Measurements from ENCODE around the gene TULP4.
"Not testable (repeated sequence)": the region's sequence is repeated elsewhere in the genome, so short reads cannot be mapped to it uniquely, and the experiment has no call there.

TULP4 gene

DNA sequence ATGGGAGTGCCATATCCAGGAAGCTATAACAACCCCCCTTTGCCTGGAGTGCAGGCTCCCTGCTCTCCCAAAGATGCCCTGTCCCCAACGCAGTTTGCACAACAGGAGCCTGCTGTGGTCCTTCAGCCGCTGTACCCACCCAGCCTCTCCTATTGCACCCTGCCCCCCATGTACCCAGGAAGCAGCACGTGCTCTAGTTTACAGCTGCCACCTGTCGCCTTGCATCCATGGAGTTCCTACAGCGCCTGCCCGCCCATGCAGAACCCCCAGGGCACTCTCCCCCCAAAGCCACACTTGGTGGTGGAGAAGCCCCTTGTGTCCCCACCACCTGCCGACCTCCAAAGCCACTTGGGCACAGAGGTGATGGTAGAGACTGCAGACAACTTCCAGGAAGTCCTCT lies 191.0 kb downstream of the TULP4 start:
- no peak for DNase-seq (ENCODE audit: low spot score)

DNA sequence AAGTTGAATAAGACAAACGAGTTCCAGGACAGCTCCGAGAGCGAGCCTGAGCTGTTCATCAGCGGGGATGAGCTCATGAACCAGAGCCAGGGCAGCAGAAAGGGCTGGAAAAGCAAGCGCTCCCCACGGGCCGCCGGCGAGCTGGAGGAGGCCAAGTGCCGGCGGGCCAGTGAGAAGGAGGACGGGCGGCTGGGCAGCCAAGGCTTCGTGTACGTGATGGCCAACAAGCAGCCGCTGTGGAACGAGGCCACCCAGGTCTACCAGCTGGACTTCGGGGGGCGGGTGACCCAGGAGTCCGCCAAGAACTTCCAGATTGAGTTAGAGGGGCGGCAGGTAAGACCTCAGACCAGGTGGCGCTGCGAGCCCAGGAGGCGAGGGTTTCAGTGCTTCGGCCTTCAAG lies 191.6 kb downstream of the TULP4 start:
- no peak for DNase-seq (ENCODE audit: low spot score)

DNA sequence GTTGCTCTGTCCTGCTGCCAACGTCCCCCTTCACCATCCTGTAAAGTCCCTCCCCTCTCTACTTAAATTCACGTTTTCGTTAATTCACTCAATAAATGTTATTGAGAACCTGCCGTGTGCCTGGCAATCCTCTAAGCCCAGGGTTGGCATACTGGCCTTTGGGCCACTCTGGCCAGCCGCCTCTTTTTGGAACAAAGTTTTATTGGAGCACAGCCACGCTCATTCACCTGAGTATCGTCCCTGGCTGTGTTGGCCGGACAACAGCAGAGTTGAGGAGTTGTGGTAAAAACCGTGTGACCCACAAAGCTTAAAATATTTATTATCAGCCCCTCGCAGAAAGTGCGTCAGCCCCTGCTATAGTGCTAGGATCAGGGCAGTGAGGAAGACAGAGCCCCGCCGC lies 192.9 kb downstream of the TULP4 start:
- no peak for DNase-seq (ENCODE audit: low spot score)

DNA sequence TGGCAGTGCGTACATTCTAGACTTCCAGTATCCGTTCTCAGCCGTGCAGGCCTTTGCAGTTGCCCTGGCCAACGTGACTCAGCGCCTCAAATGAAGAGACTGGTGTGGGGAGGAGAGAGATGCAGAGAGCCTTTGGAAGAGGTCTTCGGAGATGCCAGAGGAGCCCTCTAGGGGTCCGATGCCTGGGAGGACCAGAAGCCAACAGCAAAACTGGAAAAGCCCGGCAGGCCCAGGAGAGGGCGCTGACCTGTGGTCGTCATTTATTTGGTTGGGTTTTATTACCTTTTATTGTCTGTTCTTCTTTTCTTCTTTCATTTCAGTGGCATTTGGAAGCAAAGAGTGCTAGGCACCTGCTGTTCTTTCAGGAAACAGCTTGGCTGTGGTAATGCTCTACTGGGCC lies 194.3 kb downstream of the TULP4 start:
- no peak for DNase-seq (ENCODE audit: low spot score)

DNA sequence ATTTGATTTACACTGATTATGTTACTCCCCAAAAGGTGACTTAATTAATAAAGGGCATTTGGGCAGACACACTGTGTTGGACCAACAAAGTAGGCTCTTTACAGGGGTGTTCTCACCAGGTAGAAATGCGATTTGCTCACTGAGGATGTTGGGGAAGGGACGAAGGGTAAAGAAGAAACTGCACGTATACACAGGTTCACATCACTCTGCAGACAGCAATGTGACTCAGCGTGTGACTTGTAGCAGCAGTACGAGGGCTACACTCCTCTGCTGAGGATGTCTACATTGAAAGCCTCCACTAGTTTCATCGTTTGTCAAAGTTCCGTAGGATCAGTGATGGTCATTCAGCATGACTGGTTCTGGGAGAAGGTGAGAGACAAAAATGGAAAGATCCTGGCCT lies 194.9 kb downstream of the TULP4 start:
- DNase-seq (ENCODE audit: low spot score), result no peak

DNA sequence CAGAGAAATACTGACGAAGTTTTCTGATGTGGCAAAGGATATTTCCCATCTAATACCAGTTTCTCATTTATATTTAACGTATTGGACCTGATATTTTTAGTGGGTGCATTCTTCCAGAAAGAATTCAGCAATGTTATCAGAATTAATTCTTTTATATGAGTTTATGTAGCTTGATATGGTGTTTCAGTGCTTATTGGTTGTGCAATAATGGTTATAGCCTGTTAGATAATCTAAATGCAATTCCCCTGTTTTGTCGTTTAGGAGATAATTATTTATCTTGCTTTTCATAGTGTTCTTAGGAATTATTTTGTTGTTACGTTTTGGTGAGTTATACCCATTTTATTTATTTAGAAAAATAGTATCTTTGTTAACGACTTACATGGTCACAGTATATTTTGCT lies 196.2 kb downstream of the TULP4 start:
- no peak for DNase-seq (ENCODE audit: low spot score)

DNA sequence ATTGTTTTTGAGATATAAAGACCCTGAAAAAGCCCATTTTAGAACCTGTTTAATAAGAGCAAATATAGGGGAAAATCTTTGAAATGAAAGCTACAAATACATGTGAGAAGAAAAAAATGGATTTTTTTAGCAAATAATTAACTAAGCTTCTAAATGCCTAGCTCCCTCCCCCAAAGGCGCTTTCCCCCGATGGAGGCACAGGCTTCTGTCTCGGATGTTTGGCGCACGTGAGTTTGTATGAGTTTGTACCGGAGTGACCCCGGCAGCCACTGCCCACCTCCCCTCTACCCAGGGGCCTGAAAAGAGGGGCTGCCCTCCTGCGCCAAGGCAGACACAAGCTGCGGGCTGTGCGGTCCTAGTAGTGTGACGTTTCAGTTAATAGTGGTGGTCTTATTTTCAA lies 197.2 kb downstream of the TULP4 start:
- no peak for DNase-seq (ENCODE audit: low spot score)

DNA sequence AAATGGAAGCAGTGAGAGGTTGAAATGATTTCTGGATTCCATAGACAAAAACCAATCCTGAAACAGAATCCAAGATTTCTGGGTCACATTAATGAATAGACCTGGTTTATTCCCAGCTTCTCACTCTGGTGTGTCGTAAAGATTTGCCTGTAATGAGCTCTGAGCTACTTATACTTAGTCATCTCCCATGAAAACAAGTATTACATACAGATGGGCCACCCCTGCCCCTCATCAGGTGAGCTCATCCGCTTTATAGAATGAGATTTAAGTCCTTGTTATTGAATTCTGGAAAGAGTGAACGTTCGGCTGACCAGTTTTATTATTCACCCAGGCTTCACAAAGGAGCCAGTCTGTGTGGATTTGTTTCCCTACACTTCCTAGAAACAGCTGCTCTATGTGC lies 200.5 kb downstream of the TULP4 start:
- no peak for DNase-seq (ENCODE audit: low spot score)

DNA sequence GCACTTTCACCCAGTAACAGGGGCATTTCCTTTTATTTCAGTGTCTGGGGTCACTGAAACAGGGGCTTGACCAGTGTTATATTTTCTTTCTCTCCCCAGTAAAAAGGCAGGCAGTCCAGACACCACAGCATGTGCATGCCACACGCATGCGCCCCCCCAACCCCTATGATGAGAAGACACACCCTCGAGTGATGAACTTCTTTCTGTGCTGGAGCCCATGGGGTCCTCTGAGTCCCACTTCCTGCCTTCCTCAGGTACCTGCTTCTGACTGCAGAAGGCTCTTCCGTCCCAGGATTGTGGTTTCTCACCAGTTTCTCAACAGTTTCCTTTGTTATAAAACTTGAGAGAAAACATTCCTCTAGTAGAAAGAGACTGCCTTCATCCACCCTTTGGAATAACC lies 201.9 kb downstream of the TULP4 start:
- DNase-seq (ENCODE audit: low spot score), result no peak

DNA sequence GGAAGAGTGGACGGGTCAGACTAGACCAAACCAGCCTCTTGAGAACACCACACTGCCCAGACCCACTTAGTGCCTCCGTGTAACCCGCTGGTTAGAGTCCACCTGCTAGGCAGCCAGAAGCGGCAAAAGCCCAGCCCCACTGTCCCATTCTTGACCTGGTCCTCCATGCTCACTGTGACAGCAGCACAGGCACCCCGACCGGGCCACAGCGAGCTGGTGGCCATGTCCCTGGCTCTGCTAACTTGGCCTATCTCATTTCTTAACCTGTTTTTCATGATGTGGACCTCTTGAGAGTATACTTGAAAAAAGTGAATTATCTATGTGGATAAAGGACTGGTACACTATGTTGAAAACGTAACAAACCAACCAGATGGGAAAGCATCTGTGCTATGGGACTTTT lies 202.7 kb downstream of the TULP4 start:
- no peak for DNase-seq (ENCODE audit: low spot score)

DNA sequence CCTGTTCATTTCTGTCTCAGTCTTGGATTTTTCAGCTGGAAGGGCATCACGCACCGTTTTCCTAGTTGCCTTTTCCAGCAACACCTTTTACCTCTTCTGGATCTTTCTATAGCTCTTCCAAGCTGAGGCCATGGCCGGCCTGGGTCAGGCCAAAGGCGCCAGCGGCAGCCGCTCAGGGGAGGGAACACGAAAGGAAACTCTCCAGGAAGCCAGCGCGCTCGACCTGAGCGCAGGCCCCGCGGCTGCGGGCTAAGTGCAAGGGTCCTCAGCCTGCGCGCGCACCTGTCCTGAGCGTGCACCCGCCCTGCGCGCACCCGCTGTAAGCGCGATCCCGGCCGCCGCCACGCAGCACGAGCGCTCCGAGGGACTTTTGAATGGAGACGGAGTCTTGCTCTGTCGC lies 203.8 kb downstream of the TULP4 start:
- no peak for DNase-seq (ENCODE audit: low spot score)

DNA sequence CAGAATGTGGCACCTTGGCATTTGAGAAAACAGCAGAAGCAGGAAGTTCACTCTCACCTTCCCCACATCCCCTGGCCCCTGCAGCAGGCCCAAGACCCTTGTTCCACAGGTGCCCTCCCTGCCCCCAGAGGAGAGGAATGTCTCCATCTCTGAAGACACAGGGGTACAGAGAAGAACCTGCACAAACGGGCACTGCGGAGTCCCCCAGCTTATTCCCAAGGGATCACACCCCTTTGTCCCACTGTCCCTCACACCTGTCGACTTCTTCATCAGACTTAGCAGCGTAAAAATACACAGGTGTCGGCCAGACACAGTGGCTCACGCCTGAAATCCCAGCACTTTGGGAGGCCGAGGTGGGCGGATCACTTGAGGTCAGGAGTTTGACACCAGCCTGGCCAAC lies 204.8 kb downstream of the TULP4 start:
- DNase-seq (ENCODE audit: low spot score), result no peak

DNA sequence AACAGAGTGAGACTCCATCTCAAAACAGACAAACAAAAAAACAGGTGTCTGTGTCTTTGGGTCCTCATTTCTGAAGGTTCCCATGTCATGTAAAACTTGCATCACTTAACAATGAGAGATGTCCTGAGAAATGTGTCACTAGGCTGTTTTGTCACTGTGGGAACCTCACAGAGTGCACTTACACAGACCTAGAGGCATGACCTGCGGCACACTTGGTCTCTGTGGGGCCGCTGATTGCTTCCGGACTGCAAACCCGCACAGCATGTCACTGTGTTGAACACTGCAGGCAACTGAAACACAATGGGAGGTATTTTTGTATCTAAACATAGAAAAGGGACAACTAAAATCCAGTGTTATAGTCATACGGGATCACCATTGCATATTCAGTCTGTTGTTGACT lies 205.3 kb downstream of the TULP4 start:
- no peak for DNase-seq (ENCODE audit: low spot score)

DNA sequence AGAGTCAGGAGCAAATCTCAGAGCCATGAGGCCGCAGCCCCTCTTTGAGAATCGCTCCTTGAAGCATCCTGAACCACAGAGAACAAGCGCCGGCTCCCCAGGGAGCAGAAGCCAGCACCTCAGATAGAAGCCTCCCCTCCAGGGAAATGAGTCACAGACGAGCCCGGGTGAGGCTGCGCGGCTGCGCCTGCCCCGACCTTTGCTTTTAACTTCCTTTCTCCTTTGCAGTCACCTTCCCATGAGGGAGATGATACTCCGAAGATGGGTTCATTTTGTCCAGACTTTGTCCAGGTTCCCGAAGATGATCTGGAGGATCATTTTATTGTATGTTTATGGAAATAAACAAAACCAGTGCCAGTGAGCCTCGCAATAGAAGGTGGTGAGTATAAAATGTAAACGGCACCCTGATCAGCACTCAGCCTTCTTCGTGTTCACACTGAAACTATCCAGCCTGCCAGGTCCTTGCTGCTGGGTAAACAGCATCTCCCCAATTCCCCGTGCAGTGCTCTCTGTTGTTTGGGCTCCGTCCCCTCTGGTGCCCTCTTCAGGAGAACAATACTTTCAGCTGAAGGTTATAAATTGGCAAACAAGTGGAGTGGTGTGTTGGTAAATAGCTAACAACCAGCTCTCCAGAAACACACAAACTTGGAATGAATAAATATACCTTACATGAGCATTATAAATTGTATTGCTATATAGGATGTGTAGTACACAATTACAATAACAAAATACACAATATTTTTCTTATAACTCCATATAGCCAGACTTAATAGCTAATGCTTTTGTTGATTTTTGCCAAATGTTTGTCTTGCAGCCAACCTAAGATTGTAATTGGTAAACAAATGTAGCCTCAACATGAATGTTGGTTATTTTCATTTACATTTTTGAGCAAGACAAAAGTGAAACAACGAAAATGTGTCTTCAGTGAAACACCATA lies 206.2 kb downstream of the TULP4 start:
- DNase-seq (ENCODE audit: low spot score), result peak; percentile 89

DNA sequence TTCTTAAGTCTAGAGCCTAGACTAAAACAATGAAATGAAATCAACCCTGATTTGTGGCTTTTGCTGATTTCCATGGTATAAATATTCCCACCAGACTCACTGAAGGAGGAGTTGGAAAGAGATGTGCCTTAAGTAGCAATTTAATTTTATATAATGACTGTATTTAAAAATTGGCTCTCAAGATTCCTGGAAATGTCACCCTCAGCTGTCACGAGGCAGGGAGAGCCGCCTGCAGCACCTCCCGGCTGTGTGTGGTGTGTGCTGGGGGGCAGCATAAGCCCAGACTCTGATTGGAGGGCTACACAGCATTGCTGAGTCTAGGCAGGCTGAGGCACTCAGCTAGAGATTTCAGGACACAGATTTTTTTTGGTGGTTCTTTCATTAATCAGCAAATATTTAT lies 207.0 kb downstream of the TULP4 start:
- DNase-seq (ENCODE audit: low spot score), result no peak

DNA sequence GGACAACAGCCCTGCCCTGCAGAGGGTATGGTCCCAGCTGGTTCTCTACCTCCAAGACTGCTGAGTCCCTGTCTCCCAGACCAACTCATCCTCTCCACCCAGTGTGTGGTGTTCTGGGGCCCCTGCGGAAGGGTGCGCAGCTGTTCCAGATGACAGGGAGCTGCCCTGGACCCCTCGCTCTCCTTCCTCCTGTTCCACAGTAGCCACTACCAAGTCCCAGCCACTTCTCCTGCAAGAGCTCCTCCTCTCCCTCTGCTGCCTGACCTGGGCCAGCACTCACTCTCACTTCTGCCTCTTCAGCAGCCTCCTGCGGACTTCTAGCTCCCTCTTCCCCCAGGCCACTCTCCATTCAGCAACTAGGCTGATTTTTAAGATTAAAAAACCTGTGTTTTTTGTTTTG lies 207.5 kb downstream of the TULP4 start:
- DNase-seq (ENCODE audit: low spot score), result no peak

DNA sequence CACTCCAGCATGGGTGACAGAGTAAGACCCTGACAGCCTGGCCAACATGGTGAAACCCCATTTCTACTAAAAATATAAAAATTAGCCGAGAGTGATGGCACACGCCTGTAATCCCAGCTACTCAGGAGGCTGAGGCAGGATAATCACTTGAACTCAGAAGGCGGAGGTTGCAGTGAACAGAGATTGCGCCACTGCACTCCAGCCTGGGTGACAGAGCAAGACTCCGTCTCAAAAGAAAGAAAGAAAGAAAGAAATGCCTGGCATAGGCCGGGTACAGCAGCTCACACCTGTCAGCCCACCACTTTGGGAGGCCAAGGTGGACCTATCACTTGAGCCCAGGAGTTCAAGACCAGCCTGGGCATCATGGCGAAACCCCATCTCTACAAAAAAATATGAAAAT lies 208.7 kb downstream of the TULP4 start:
- not testable (repeated sequence) for DNase-seq (ENCODE audit: low spot score)

DNA sequence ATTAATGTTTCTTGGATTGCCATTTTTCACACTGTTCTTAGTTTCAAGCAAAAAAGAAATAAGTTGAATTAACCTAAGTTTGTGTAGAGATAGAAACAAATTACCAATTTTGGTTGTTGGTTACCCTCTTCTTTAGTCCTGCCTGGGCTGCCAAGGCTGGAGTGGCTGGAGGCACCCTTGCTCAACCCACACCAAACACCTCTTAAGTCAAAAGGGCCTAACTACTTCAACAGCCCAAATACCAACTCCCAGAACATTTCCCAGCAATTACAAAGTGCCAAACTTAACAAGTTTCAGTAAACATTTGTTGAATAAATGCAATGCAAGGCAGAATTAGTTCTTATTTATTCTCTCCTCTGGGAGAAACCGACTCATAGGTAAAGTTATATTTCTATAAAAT lies 209.5 kb downstream of the TULP4 start:
- no peak for DNase-seq (ENCODE audit: low spot score)

DNA sequence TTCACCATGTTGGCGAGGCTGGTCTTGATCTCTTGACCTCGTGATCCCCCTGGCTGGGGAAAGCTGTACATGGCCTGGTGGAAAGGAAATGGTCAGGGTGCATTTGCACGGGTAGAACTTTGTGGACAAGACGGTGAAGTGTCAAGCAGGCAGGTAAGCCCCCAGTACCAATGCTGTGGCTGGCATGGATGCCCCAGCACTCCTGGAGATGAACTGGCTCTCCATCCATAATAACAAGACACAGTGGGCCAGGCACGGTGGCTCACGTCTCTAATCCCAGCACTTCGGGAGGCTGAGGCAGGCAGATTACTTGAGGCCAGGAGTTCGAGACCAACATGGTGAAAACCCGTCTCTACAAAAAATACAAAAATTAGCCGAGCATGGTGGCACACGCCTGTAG lies 210.4 kb downstream of the TULP4 start:
- no peak for DNase-seq (ENCODE audit: low spot score)

DNA sequence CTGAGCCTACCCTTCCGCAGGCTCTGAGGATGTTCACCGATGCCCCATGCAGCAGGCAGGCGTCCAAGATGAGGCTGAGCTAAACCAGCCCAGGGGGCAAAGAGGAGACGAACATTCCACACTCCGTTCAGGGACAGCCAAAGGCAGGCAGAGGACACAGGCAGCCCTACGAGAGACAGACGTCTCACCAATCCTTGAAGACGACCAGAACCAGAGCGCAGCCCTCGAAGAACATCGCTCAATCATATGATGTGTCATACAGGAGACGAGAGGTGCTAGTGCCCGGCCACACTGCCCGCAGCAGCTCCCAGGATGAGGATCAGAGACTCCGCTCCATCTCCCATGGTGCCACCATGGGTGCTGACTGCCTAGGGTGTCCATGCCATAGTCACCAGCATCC lies 212.0 kb downstream of the TULP4 start:
- DNase-seq (ENCODE audit: low spot score), result no peak

DNA sequence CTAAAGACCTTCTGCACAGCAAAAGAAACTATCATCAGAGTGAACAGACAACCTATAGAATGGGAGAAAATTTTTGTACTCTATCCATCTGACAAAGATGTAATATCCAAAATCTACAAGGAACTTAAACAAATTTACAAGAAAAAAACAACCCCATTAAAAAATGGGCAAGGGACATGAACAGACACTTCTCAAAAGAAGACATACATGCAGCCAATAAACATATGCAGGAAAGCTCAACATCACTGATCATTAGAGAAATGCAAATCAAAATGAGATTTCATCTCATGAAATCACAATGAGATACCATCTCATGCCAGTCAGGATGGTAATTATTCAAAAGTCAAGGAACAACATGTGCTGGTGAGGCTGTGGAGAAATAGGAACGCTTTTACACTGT lies 215.6 kb downstream of the TULP4 start:
- DNase-seq (ENCODE audit: low spot score), result not testable (repeated sequence)

DNA sequence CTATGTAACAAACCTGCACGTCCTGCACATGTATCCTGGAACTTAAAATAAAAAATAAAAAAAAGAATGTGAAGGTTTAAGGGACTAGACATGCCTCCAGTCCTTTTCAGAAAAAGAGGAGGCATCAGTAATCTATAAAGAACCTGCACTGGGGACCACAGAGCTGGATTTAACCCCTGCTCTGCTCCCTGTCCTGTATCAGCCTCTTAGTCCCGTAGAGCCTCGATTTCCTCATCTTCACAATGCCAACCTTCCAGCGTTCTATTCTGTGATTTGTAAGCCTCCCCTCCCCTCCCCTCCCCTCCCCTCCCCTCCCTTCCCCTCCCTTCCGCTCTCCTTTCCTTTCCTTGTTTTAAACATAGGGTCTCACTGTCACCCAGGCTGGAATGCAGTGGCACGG lies 216.6 kb downstream of the TULP4 start:
- no peak for DNase-seq (ENCODE audit: low spot score)

DNA sequence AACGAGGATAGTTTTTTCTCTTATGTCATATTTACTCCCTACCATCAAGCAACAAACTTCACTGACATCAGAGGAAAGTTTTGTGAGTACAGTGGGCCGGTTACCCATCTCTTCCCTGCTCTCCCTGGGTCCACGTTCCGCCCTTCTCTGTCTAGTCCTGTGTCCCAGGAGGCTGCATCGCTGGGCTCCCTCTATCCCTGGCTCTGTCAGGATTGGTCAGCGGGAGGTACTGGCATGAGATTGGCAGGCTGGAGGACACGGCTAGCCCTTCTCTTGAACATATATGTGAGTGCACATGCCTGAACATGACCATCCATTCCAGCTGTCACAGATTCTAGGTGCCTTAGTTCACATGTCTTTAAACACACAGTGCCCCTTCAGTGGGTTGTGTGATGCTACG lies 217.4 kb downstream of the TULP4 start:
- DNase-seq (ENCODE audit: low spot score), result no peak

DNA sequence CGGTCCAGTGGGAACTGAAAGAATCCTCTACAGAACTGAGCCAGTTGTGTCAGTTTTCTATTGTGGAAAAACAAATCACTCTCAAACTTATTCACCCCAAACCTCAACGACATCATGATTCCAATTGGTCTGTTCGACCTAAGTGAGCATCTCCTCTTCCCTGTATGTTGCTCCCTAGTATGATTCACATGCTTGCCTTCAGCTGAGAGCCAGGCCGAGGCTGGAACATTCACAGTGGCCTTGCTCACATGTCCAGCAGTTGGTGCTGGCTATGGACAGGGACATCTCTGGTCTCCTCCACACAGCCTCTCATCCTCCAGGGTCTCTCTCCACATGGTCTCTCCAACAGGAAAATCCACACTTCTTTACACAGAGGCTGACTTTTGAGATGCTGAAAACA lies 219.3 kb downstream of the TULP4 start:
- no peak for DNase-seq (ENCODE audit: low spot score)
